K562 (cell line): ENCODE results near the gene EPB41L4B. TPM values are rescaled to one million over a fixed set of nuclear protein-coding genes. Genes with fewer than 3 reads are reported as not detected.

ENCODE experiments used
- ATAC-seq: fragments of 200-7000 bp; cut with Tn5 transposase; 3 replicates; pipeline ENCODE4 v1.9.1; 2020; ENCODE audit warnings: moderate library complexity
- BruUV-seq: library from RNA; stranded (reverse); fragments of 400-500 nt; replicated peaks from 2 replicates; lab custom pipeline; 2021; lab: Mats Ljungman, UMichigan
- CTCF ChIA-PET: fragments of 300-600 bp; formaldehyde crosslinking; extraction: SDS; loops from one replicate; lab custom pipeline; 2021; ENCODE audit warnings: low intra/inter-chr PET ratio; lab: Yijun Ruan, JAX
- POLR2A ChIA-PET: fragments of 300-600, 350-650 bp; sonication (Branson Sonifier 250); formaldehyde crosslinking; extraction: SDS; loops from one replicate; lab custom pipeline; 2021; ENCODE audit warnings: antibody characterized with exemption, inconsistent platforms; lab: Yijun Ruan, JAX
- DNase-seq, 4 experiments: peaks; one replicate each; pipeline versions ENCODE4 v3.0.0 to v3.0.0-alpha.2; 2011 to 2018; ENCODE audit warnings: low spot score in 3 of 4, mixed read lengths in 3 of 4; ENCODE audit errors: extremely low read depth in 1 of 4
- FAIRE-seq: peaks from 2 replicates; lab custom pipeline; 2011; peaks lifted over from hg19 to GRCh38; lab: Jason Lieb, UNC
- H2AFZ ChIP-seq: 2 replicates; pipeline ENCODE4 v1.6.0; 2011; ENCODE audit warnings: low read depth, low read length, control low read depth, inconsistent platforms
- H3K27ac ChIP-seq: fragments of 200-600 bp; 3 replicates; pipeline ENCODE4 v1.8.0; 2011; ENCODE audit warnings: low read depth, mild to moderate bottlenecking, control low read depth, inconsistent platforms, low read length, moderate library complexity, mixed read lengths; ENCODE audit errors: extremely low read depth
- H3K27me3 ChIP-seq, 2 experiments: fragments of 300-600 bp in 1 of 2; 2 replicates in 1 of 2; 3 replicates in 1 of 2; pipeline versions ENCODE4 v1.6.0 to v1.8.0; 2011; ENCODE audit warnings: inconsistent platforms in 2 of 2, low read length in 2 of 2, mild to moderate bottlenecking in 1 of 2, mixed read lengths in 1 of 2, moderate library complexity in 1 of 2; ENCODE audit not compliant: control insufficient read depth in 2 of 2, insufficient read depth in 2 of 2
- H3K36me3 ChIP-seq: fragments of 300-600 bp; 3 replicates; pipeline ENCODE4 v1.8.0; 2011; ENCODE audit warnings: mild to moderate bottlenecking, low read length, inconsistent platforms; ENCODE audit not compliant: control insufficient read depth, insufficient read depth
- H3K4me1 ChIP-seq, 2 experiments: fragments of 200-600 bp in 1 of 2; replicated peaks in 1 of 2; 2 replicates in 1 of 2; 3 replicates in 1 of 2; pipeline versions ENCODE4 v1.5.1 to v1.8.0; 2011; ENCODE audit warnings: inconsistent platforms in 2 of 2, low read length in 2 of 2, mild to moderate bottlenecking in 1 of 2, mixed read lengths in 1 of 2, moderate library complexity in 1 of 2; ENCODE audit not compliant: control insufficient read depth in 2 of 2, insufficient read depth in 2 of 2
- H3K4me2 ChIP-seq: 2 replicates; pipeline ENCODE4 v1.6.1; 2011; ENCODE audit warnings: low read length, control low read depth, inconsistent platforms, mixed read lengths; ENCODE audit not compliant: insufficient read depth
- H3K4me3 ChIP-seq: fragments of 200-600 bp; sonication (generic), shearing (Covaris generic); 2 replicates; pipeline ENCODE4 v1.5.1; 2016; ENCODE audit warnings: control low read depth, inconsistent platforms
- H3K79me2 ChIP-seq: fragments of 200-600 bp; 3 replicates; pipeline ENCODE4 v1.8.0; 2011; ENCODE audit warnings: low read length, inconsistent platforms; ENCODE audit not compliant: control insufficient read depth, insufficient read depth
- H3K9ac ChIP-seq, 2 experiments: 2 replicates each; pipeline versions ENCODE4 v1.6.0 to v1.6.1; 2011; ENCODE audit warnings: low read depth in 2 of 2, low read length in 2 of 2, control low read depth in 1 of 2, inconsistent platforms in 1 of 2, mild to moderate bottlenecking in 1 of 2, mixed read lengths in 1 of 2; ENCODE audit not compliant: insufficient read depth in 1 of 2
- H3K9me1 ChIP-seq: one replicate; pipeline ENCODE4 v1.6.0; 2011; ENCODE audit warnings: inconsistent platforms, mild to moderate bottlenecking, low read length, moderate library complexity; ENCODE audit not compliant: control insufficient read depth, insufficient read depth
- H3K9me3 ChIP-seq: replicated peaks from 2 replicates; pipeline ENCODE4 v1.5.1; 2011; ENCODE audit warnings: low read depth, low read length, inconsistent platforms; ENCODE audit not compliant: control insufficient read depth, insufficient read depth
- H4K20me1 ChIP-seq: replicated peaks from 2 replicates; pipeline ENCODE4 v1.6.1; 2011; ENCODE audit warnings: low read length, inconsistent platforms, mixed read lengths; ENCODE audit not compliant: control insufficient read depth, insufficient read depth
- CBX8 ChIP-seq: fragments of 200-600 bp; sonication (generic); IDR thresholded peaks from 2 replicates; pipeline ENCODE4 v1.6.1; 2012; ENCODE audit warnings: borderline replicate concordance, mixed run types, low read depth, mild to moderate bottlenecking, moderate library complexity, mixed read lengths, low read length, control low read depth, inconsistent platforms; ENCODE audit not compliant: poor library complexity, severe bottlenecking; ENCODE audit errors: extremely low read depth
- PYGO2 ChIP-seq: fragments of 450-650 bp; IDR thresholded peaks from 2 replicates; pipeline ENCODE4 v1.6.1; 2016; ENCODE audit warnings: mild to moderate bottlenecking, missing genetic modification characterization, moderate library complexity, missing compliant biosample characterization
- RUNX1 ChIP-seq: sonication (generic); IDR thresholded peaks from 2 replicates; pipeline ENCODE4 v1.6.1; 2016; ENCODE audit warnings: antibody characterized with exemption, low read depth
- ZNF316 ChIP-seq: fragments of 450-650 bp; IDR thresholded peaks from 2 replicates; pipeline ENCODE4 v1.6.1; 2016
- ZNF668 ChIP-seq: fragments of 250-450 bp; sonication (Bioruptor Pico); IDR thresholded peaks from 2 replicates; pipeline ENCODE4 v1.8.0; 2022; ENCODE audit warnings: mild to moderate bottlenecking, inconsistent platforms
- WGBS: fragments of 100-300 bp; shearing (Covaris generic); methylation state at CpG from one replicate; pipeline ENCODE4 v1.1.6; 2016; ENCODE audit warnings: low coverage, mixed read lengths; ENCODE audit not compliant: insufficient coverage; ENCODE audit errors: missing lambda C conversion rate; 5-methylcytosine and 5-hydroxymethylcytosine counted together
- in situ Hi-C: fragments of 300-500 bp; cut with MboI; formaldehyde crosslinking; loops from 4 replicates; pipeline ENCODE4 v1.15.0; 2018; ENCODE audit warnings: inconsistent platforms, mixed read lengths
- intact Hi-C: fragments of 100-400 bp; cut with micrococcal nuclease; formaldehyde crosslinking; loops from 2 replicates; pipeline ENCODE4 v1.14.2; 2022
- polyA plus RNA-seq, 8 experiments: library from polyadenylated mRNA; depleted of rRNA in 4 of 8; stranded (reverse) in 5 of 8; unstranded in 3 of 8; fragments of >200 nt; fragmentation: Nextera tagmentation in 2 of 8; fragmentation: Illumina TruSeq in 1 of 8; extraction: Ambion mirVana in 2 of 8; extraction: Trizol in 1 of 8; gene quantifications; 2 replicates each; pipeline versions ENCODE4 v1.2.1 to v1.2.3, GENCODE V29; 2011 to 2014; ENCODE audit warnings: inconsistent platforms in 1 of 8, missing spikeins in 1 of 8
- total RNA-seq, 7 experiments: library from RNA; depleted of rRNA in 6 of 7; stranded (reverse); fragments of >200 nt in 6 of 7; fragmentation: Illumina TruSeq in 2 of 7; extraction: Trizol in 2 of 7; gene quantifications; 2 replicates each; pipeline versions ENCODE4 v1.2.1 to v1.2.3, GENCODE V29; 2011 to 2021; ENCODE audit warnings: low replicate concordance in 1 of 7

Gene EPB41L4B
- total and polyA plus RNA-seq, 9 of the 15 experiments (the other 6 are each of a cell fraction or from before 2014, with no cell fraction given): 0.09 to 0.38 (median 0.21) TPM

DNA sequence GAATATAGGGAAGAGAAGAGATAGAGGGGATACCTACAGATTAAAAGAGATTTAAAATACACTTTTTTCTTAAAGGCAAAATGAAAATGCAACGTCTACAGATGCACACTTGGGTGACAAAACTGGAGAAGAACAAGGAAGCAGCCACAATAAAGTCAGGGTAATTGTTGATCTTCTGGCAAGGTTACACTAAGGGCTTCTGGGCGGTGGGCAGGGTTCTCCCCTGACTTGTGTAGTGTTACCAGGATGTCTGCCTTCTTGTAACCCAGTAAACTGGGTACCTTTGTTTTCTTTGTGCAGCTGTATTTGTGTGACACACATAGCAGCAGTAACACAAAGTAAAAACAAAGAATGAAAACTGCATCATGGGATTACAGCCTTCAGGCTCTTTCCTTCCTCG, 37.8 kb downstream of the EPB41L4B start (continued):
- TF ChIP-seq ZNF668 (no peak), RUNX1 (no peak), CBX8 (no peak)
- TF ChIP-seq, all 486 proteins: peak for 0

DNA sequence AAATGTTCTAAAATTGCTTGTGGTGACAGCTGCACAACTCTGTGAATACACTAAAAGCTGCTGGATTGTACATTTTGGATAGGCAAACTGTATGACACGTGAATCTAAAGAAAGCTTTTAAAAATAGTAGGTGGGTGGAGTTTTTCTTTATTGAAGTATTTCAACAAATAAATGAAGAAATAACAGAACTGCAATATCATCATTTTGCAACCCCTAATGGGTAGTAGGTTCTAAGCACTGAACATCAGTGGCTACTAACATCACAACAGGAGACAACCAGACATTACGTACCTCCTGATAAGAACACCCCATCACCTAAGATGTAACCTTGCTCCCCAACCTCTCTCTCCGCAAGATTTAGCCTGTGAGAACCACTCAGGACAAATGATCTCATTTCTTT, 38.6 kb downstream of the EPB41L4B start:
- DNase-seq: no peak
- in situ Hi-C loops: no loop called here
- WGBS: 9% methylated on average over 3 of the region's 3 CpGs
- H3K36me3 ChIP-seq: no peaks in the 10 kb centered on the region
- POLR2A ChIA-PET: no interaction called here
- TF ChIP-seq PYGO2 (tag) (no peak), ZNF316 (peak; percentile 45; the same call in 1 of the 2 replicates)
- TF ChIP-seq, all 486 proteins: peak for 1
- ATAC-seq (no peak), FAIRE-seq (no peak)
- Histone ChIP-seq H3K27ac (no peak overlapping the region), H2AFZ (no peak overlapping the region), H3K27me3 (peaks cover 16 to 34% of the 10 kb centered on the region in 2 experiments), H3K79me2 (no peaks in the 10 kb centered on the region), H3K4me3 (no peak overlapping the region), H3K4me1 (peaks cover 3 to 9% of the 10 kb centered on the region in 2 experiments; a peak in 3 of 5 replicates), H3K9me3 (no peaks in the 10 kb centered on the region), H3K4me2 (no peak overlapping the region), H3K9me1 (no peaks in the 10 kb centered on the region), H4K20me1 (no peaks in the 10 kb centered on the region), H3K9ac (no peak overlapping the region)
- no TSS peak for BruUV-seq
- intact Hi-C loops: no loop called here
- CTCF ChIA-PET: no interaction called here
